HG02623 (cell line): Measurements from ENCODE around the gene PCDHB6.
"Not testable (repeated sequence)": the region's sequence is repeated elsewhere in the genome, so short reads cannot be mapped to it uniquely, and the experiment has no call there.

ENCODE experiments used
- ATAC-seq: cut with Tn5 transposase; IDR thresholded peaks from one replicate; pipeline ENCODE4 v1.9.1; 2021; ENCODE audit warnings: moderate library complexity; ENCODE audit not compliant: unreplicated experiment

PCDHB6 gene

DNA sequence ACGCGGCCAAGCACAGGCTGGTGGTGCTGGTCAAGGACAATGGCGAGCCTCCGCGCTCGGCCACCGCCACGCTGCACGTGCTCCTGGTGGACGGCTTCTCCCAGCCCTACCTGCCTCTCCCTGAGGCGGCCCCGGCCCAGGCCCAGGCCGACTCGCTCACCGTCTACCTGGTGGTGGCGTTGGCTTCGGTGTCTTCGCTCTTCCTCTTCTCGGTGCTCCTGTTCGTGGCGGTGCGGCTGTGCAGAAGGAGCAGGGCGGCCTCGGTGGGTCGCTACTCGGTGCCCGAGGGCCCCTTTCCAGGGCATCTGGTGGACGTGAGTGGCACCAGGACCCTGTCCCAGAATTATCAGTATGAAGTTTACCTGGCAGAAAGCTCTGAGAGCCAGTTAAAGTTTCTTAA, 8.0 kb downstream of the PCDHB6 start:
- ATAC-seq, result not testable (repeated sequence)

- ATAC-seq, result no peak
These were observed 22.7 kb downstream of the PCDHB6 start, which contains the start of gene PCDHB7 for GRCh38 chr5:141172381-141173204. TSS of gene PCDHB7 (plus strand) at chr5:141172644. CDS start at chr5:141172836, 192 bp downstream.

DNA sequence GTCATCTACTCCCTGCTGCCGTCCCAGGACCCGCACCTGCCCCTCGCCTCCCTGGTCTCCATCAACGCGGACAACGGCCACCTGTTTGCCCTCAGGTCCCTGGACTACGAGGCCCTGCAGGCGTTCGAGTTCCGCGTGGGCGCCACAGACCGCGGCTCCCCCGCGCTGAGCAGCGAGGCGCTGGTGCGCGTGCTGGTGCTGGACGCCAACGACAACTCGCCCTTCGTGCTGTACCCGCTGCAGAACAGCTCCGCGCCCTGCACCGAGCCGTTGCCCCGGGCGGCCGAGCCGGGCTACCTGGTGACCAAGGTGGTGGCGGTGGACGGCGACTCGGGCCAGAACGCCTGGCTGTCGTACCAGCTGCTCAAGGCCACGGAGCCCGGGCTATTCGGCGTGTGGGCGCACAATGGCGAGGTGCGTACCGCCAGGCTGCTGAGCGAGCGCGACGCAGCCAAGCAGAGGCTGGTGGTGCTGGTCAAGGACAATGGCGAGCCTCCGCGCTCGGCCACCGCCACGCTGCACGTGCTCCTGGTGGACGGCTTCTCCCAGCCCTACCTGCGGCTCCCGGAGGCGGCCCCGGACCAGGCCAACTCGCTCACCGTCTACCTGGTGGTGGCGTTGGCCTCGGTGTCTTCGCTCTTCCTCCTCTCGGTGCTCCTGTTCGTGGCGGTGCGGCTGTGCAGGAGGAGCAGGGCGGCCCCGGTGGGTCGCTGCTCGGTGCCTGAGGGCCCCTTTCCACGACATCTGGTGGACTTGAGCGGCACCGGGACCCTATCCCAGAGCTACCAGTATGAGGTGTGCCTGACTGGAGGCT, 24.6 kb downstream of the PCDHB6 start:
- not testable (repeated sequence) for ATAC-seq

GRCh38 chr5:141175933-141176332, 26.1 kb downstream of the PCDHB6 start:
- no peak for ATAC-seq

GRCh38 chr5:141177577-141178191, 27.8 kb downstream of the PCDHB6 start, which contains the start of gene PCDHB8:
TSS of gene PCDHB8 (plus strand) at chr5:141177790. CDS start at chr5:141178035, 245 bp downstream.
- not testable (repeated sequence) for ATAC-seq

- ATAC-seq, result not testable (repeated sequence)
These were observed 29.5 kb downstream of the PCDHB6 start for GRCh38 chr5:141179371-141179770.

DNA sequence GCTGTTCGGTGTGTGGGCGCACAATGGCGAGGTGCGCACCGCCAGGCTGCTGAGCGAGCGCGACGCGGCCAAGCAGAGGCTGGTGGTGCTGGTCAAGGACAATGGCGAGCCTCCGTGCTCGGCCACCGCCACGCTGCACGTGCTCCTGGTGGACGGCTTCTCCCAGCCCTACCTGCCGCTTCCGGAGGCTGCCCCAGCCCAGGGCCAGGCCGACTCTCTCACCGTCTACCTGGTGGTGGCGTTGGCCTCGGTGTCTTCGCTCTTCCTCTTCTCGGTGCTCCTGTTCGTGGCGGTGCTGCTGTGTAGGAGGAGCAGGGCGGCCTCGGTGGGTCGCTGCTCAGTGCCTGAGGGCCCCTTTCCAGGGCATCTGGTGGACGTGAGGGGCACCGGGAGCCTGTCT, 30.0 kb downstream of the PCDHB6 start:
- not testable (repeated sequence) for ATAC-seq

DNA sequence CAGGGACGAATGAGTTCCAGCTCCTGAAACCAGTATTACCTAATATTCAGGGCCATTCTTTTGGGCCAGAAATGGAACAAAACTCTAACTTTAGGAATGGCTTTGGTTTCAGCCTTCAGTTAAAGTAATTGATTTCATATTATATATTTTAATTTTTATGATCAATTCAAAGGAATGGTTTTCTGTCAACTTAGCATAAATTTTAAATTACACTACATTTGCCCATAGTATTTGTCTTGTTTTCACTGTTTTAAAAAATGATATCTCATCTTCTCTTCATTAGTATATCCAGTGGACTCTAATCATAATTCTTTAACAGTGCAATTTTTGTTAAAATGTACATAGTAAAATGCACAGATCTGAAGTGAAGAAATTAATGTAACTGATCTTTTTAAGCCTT, 30.5 kb downstream of the PCDHB6 start:
- no peak for ATAC-seq

DNA sequence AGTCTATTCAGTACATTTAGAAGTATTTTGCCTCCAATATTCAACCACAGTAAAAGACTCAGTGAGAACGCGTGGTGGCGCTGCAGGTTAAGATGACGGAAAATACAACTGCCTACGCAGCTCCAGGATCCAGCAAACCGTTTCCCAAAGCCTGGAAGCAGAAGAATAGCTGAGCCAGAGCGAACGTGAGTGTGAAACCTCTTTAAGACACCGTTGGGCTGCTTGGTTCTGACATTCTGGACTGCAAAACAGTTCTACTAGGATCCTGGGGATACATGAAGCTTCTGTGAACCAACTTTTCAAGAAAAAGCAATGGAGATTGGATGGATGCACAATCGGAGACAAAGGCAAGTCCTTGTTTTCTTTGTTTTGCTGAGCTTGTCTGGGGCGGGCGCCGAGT, 32.4 kb downstream of the PCDHB6 start, which contains the start of gene PCDHB16:
Gene PCDHB16, plus strand, starts transcription at position 140 of the 400 bp plus-strand sequence. Its CDS starts 173 bp downstream, at position 313.
- no peak for ATAC-seq

GRCh38 chr5:141184117-141184855, 34.4 kb downstream of the PCDHB6 start:
- ATAC-seq, result not testable (repeated sequence)

- no peak for ATAC-seq
These were observed 37.1 kb downstream of the PCDHB6 start, which contains the start of gene PCDHB9 for GRCh38 chr5:141186897-141187512. TSS of gene PCDHB9 (plus strand) at chr5:141187161. CDS start at chr5:141187319, 158 bp downstream.

GRCh38 chr5:141188682-141189081, 38.8 kb downstream of the PCDHB6 start:
- not testable (repeated sequence) for ATAC-seq

GRCh38 chr5:141189131-141189530, 39.3 kb downstream of the PCDHB6 start:
- ATAC-seq, result not testable (repeated sequence)

DNA sequence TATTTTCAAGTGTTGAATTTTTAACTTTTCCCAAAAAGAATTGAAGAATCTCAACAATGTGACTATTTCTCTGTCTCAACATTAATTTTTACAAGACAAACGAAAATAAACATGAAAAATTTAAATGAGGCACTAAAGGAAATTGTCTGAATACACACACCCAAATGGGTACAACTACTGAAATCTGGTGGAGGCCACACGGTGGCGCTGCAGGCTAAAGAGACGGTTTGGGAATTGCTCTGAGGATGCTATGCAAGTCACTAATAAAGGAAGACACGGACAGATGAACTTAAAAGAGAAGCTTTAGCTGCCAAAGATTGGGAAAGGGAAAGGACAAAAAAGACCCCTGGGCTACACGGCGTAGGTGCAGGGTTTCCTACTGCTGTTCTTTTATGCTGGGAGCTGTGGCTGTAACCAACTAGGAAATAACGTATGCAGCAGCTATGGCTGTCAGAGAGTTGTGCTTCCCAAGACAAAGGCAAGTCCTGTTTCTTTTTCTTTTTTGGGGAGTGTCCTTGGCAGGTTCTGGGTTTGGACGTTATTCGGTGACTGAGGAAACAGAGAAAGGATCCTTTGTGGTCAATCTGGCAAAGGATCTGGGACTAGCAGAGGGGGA, 42.4 kb downstream of the PCDHB6 start, which contains the start of gene PCDHB10:
Gene PCDHB10, plus strand, starts transcription at position 244 of the 616 bp plus-strand sequence. Its CDS starts 200 bp downstream, at position 444.
- ATAC-seq, result no peak

DNA sequence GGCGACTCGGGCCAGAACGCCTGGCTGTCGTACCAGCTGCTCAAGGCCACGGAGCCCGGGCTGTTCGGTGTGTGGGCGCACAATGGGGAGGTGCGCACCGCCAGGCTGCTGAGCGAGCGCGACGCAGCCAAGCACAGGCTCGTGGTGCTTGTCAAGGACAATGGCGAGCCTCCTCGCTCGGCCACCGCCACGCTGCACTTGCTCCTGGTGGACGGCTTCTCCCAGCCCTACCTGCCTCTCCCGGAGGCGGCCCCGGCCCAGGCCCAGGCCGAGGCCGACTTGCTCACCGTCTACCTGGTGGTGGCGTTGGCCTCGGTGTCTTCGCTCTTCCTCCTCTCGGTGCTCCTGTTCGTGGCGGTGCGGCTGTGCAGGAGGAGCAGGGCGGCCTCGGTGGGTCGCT, 44.5 kb downstream of the PCDHB6 start:
- not testable (repeated sequence) for ATAC-seq

- no peak for ATAC-seq
These were observed 46.5 kb downstream of the PCDHB6 start for GRCh38 chr5:141196363-141196762.

GRCh38 chr5:141199359-141200235, 49.7 kb downstream of the PCDHB6 start, which contains the start of gene PCDHB11:
TSS of gene PCDHB11 (plus strand) at chr5:141199627. CDS start at chr5:141199775, 148 bp downstream.
- no peak for ATAC-seq

- not testable (repeated sequence) for ATAC-seq
These were observed 51.3 kb downstream of the PCDHB6 start for GRCh38 chr5:141201126-141201525.
